ENCODE measurements around the gene NUMBL.
A peak's percentile ranks its signal among the peaks of the same experiment; 100 is the strongest.

Gene NUMBL

GRCh38 chr19:40688987-40689338, 1.5 kb downstream of the NUMBL start:
- peak; percentile 4 for DNase-seq

GRCh38 chr19:40688309-40688708, 2.1 kb downstream of the NUMBL start:
- no peak for DNase-seq

GRCh38 chr19:40687525-40688016, 2.9 kb downstream of the NUMBL start:
- peak; percentile 64 for DNase-seq

DNA sequence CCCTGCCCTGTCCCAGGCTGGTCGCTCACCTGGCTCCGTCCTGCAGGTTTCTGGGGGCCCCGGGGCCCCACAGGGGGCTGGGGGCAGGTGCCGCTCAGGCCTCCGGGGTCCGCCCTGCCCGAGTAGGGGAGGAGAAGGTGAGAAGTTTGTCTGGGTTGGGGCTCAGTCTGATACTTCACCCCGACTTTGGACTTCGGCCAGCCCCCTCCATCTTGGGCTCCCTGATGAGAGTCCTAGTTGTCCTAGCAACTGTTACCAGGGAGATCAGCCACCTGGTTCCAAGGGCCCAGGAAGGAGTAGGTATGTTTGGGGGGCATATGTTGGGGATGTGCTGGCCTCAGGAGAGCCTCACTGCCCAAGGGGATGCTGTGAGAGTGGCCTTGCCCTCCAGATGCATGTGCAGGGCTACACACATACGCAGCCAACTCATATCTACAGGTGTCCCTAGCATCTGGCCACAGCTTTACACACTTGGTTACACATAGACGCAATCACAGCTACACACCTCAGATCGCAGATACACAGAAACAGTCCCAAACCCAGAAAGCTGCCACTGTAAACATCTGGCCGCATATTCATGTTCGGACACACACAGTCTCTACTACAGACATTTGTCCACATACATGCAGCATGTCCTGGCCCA, 3.4 kb downstream of the NUMBL start:
- DNase-seq, result no peak

GRCh38 chr19:40685563-40685962, 4.9 kb downstream of the NUMBL start:
- no peak for DNase-seq

DNA sequence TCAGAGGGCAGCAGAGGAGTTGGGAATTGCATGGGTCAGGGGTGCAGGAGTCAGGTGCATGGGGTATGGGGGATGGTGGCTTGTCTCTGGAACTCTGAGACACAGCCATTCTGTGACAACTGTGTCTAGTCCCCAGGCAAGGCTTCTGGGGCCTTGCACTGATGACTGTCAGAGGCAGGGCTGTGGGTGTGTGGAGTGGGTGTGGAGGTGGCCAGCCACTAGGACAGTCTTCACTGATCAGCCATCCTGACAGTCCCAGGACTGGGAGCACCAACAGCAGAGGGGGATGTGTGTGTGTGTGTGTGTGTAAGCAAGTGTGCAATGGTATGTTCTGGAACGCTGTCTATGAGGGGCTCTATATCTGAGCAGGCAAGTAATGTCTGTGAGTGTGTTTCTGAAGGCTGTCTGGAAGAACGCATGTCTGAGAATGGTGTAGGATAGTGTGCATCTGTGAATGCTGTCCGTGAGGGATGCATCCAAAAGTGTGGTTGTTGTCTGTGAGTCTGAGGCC, 5.4 kb downstream of the NUMBL start:
- DNase-seq, result no peak

DNA sequence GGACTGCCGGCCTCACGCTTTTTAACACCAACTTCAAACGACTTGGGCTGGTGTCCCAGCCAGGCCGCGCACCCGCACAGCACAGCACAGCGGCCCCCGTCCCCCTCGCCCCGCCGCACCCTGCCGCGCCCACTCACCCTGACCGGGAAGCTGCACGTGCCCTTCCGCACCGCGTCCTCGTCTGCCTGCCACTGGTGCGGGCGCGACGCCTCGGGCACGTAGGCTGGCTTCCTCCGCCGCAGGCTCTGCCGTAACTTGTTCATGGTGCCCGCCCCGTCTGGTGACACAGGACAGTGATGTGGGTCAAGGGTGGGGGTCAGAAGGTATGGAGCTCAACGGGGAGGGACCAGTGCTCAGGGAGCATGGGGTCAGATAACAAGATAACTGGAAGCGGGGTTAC, 6.2 kb downstream of the NUMBL start:
- DNase-seq, result no peak

GRCh38 chr19:40683437-40683836, 7.0 kb downstream of the NUMBL start:
- DNase-seq, result no peak

DNA sequence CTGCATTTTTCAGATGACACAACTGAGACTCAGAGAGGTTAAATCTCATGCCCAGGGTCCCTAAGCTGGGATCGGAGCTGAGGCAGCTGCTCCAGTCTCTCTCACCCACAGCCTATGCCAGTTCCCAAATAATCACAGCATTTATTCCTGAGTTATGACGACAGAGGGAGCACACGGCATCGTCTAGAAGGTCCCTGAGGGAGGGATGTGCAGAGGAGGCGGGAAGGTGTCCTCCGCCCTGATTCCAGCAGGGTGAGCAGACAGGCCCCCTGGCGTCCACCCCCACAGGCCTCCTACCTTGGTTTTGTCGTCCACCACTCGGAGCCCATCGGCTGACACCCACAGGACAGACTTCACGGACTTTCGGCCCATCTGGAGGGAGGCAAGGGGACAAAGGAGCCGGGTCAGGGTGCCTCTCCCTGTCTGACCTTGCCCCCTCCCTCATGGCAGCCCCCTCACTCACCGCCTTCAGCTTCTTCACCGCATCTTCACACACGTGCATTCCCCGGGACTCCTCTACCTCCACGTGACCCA, 8.0 kb downstream of the NUMBL start:
- no peak for DNase-seq

GRCh38 chr19:40681039-40681438, 9.4 kb downstream of the NUMBL start:
- no peak for DNase-seq

GRCh38 chr19:40677156-40677555, 13.3 kb downstream of the NUMBL start:
- DNase-seq, result no peak

GRCh38 chr19:40674291-40674690, 16.2 kb downstream of the NUMBL start:
- DNase-seq, result no peak

DNA sequence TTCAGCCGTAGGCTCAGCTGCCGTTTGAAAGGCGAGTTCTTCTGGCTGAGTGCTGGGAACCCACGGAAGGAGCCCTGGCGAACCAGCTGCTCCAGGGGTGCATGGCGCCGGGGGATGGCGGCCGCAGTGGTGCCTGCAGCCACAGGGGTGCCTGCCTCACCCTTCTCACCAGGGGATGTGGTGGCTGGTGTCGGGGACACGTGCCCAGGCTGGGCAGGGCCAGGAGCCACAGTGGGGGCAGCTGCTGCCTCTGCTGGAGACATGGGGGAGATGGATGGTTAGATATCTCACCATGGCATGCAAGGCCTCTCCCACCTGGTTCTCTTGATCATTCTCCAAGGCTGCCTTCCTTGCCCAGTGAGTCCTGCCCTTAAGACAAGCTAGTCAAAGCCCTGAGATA, 17.1 kb downstream of the NUMBL start:
- DNase-seq, result peak; percentile 36

DNA sequence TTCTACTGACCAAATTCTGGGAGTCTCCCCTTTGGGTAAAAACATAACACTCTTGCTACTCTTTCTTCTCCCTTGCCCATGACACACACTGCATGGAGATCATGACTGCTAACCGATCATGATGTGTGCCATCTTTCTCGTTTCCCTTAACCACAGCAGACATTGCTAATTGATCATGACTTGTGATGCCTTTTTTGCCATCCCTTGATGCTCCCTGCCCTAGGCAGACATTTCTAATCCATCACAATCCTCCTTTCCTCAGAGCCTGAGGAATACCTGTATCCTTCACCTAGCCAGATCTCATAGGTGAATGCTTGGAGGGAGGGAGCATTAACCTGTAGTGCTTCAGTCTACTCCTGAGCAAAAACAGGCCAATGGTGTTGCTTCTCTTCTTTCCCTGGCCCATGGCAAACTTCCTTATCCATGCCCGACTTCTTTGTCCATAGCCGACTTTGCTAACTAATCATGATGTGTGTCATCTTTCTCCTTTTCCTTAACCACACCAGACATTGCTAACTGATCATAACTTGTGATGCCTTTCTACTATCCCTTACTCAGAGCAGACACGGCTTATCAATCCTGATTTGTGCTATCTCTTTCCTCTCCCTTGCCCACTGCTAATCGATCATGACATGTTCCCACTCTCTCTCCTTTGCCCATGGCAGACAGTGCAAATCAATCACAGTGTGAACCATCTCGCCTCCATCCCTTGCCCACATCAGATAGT, 17.7 kb downstream of the NUMBL start:
- no peak for DNase-seq

DNA sequence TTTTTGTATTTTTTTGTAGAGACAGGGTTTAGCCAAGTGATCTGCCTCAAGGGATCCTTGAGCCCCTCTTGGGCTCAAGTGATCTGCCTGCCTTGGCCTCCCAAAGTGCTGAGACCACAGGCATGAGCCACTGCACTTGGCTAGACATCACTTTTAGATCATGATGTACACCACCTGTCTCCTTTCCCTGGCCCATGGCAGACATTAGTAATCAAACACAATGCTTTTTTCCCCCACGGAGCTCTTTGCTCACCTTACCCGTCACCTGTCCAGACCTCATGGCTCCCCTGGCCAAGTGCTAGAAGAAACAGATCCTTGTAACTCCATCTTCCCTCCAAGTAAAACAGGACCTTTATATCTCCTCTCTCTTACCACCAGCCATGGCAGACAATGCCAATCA, 18.4 kb downstream of the NUMBL start:
- no peak for DNase-seq

- DNase-seq, result no peak
These were observed 19.0 kb downstream of the NUMBL start for GRCh38 chr19:40671404-40671803.

DNA sequence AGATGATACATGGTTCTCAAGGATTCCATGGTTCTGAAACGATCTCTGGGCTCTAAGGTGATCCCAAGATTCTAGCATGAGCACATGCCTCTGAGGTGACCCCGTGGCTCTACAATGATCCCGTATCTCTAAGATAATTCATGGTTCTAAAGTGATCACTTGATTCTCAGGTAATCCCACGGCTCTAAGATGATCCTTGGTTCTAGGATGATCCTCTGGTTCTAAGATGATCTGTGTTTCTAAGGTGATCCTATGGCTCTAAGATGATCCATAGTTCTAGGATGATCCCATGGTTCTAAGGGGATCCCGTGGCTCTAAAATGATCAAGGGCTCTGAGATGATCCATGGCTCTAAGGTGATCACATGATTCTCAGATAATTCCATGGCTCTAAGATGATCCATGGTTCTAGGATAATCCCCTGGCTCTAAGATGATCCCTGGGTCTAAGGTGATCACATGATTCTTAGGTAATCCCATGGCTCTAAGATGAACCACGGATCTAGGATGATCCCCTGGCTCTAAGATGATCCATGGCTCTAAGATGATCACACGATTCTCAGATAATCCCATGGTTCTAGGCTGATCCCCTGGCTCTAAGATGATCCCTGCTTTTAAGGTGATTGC, 21.3 kb downstream of the NUMBL start:
- DNase-seq, result no peak

- no peak for DNase-seq
These were observed 22.8 kb downstream of the NUMBL start for GRCh38 chr19:40667602-40668001.

GRCh38 chr19:40666803-40667438, 23.5 kb downstream of the NUMBL start:
- DNase-seq, result no peak

- peak; percentile 22 for DNase-seq
These were observed 26.5 kb downstream of the NUMBL start for GRCh38 chr19:40663695-40664692.

DNA sequence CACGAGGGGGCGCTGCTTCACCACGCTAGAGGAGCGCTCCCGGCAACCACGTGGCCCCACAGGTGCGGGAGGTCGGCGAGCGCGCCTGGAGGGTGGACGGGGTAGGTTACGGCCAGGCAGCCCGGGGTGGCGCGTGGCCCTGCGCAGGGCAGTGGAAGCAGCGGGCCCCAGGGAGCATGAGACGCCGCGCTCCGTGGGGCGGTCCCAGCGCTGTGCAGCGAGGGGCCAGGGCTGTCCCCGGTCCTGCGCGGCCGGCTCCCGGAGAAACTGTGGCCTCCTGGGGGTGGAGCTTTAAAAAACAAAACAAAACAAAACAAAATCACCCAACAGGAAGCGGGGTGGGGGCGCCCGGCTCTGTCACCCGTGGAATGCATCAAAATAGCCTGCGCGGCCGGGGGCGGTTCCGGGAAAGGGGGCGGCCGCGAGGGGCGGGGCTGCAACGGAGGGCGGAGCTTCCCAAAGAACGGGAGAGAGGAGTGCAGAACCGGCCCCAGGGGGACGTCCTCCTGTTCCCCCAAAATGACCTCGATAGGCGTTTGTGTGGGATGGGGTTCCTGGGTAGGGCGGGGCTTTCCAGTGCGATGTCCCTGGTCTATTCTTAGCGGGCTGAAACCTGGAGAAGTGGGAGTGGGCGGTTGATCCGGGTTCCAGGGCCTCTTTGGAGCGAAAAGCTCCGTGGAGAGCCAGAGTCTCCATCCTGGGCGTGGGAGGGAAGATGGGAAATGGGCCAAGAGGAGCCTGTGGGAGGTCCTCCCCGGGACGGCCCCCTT, 27.3 kb downstream of the NUMBL start:
- DNase-seq, result peak; percentile 91
